Osteocyte (in vitro differentiated cells): ENCODE measurements around the gene ALS2CL. TPM values are rescaled to one million over a fixed set of nuclear protein-coding genes. Genes with fewer than 3 reads are reported as not detected.
"Not testable (repeated sequence)": the region's sequence is repeated elsewhere in the genome, so short reads cannot be mapped to it uniquely, and the experiment has no call there.

Source experiments
- DNase-seq: peaks from one replicate; pipeline ENCODE4 v3.0.0; 2021; ENCODE audit warnings: mixed read lengths; ENCODE audit not compliant: unreplicated experiment; ENCODE audit errors: extremely low spot score
- H3K27ac Mint-ChIP-seq: one replicate; pipeline ENCODE4 v1.8.0; 2021; ENCODE audit warnings: mild to moderate bottlenecking, mixed read lengths; ENCODE audit not compliant: unreplicated experiment
- H3K27me3 Mint-ChIP-seq: one replicate; pipeline ENCODE4 v1.8.0; 2021; ENCODE audit warnings: mixed read lengths; ENCODE audit not compliant: unreplicated experiment
- H3K36me3 Mint-ChIP-seq: one replicate; pipeline ENCODE4 v1.8.0; 2021; ENCODE audit warnings: mixed read lengths; ENCODE audit not compliant: unreplicated experiment
- H3K4me1 Mint-ChIP-seq: one replicate; pipeline ENCODE4 v1.8.0; 2021; ENCODE audit warnings: mixed read lengths; ENCODE audit not compliant: unreplicated experiment
- H3K4me3 Mint-ChIP-seq: one replicate; pipeline ENCODE4 v1.8.0; 2021; ENCODE audit warnings: mild to moderate bottlenecking, moderate library complexity, mixed read lengths; ENCODE audit not compliant: unreplicated experiment
- H3K9me3 Mint-ChIP-seq: one replicate; pipeline ENCODE4 v1.8.0; 2021; ENCODE audit warnings: mixed read lengths; ENCODE audit not compliant: unreplicated experiment
- CTCF ChIP-seq: fragments of 200-600 bp; sonication (generic); IDR thresholded peaks from 2 replicates; pipeline ENCODE4 v1.5.0; 2021; ENCODE audit warnings: antibody characterized with exemption, mild to moderate bottlenecking, moderate library complexity
- long read RNA-seq: library from polyadenylated mRNA; unstranded; transcript quantifications from one replicate; pipeline ENCODE4 v2.0.0, GENCODE V29; 2021
- total RNA-seq: library from RNA; stranded (reverse); gene quantifications from 2 replicates; pipeline ENCODE4 v1.2.1, GENCODE V29; 2021

Gene ALS2CL
- 0.99 and 1.4 TPM in 2 replicates for total RNA-seq
- long read RNA-seq: 0 reads

DNA sequence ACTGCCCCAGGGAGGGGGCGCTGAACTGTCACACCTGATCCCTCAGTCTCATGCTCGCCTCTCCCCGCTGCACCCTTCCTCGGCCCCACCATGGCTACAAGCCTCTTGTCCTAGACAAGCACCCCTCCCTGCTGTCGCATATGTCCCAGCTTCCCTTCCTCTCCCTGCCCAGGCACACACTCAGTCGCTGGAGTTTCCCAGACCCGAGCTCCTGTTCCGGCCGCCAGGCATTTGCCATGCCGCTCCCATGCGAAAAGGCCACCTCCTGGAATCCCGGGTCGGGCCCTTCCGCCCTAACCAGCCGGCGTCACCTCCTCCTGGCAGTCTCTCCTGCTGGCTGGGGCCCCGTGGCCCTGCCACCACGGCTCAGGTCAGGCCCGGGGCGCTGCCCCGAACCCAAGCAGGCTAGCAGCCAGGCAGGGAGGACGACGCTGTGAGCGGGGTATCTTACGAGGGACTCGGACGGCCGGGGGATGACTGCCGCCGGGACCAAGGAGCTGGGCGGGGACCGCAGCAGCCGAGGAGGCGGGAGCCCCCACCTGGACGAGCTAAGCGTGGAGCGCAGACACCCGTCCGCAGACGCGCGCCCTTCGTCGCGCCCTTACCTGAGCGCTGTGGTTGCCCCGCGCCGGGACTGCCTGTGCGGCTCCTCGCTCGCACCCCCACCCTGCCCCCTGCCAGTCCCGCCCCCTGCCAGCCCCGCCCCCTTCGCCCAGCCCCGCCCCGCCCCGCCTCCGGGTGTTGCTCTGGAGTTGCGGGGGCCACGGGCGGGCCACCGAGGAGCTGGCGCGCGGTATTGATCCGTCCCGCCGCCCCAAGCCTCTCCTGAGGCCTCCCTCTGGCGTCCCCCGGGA is at the start of gene ALS2CL:
TSS of gene ALS2CL (minus strand) at position 642 of the 854 bp plus-strand sequence. CDS start 4,239 bp downstream, outside the sequence.
- H3K27ac Mint-ChIP-seq: peak within 1 kb of the TSS; percentile 54
- H3K4me3 Mint-ChIP-seq: peak within 1 kb of the TSS; percentile 68
- peaks cover 21% of the 10 kb centered on the region for H3K4me1 Mint-ChIP-seq
- no peak for DNase-seq
- no peak for TF ChIP-seq CTCF
- no peaks in the 10 kb centered on the region for H3K27me3 Mint-ChIP-seq
- H3K36me3 Mint-ChIP-seq: no peaks in the 10 kb centered on the region
- no peaks in the 10 kb centered on the region for H3K9me3 Mint-ChIP-seq

DNA sequence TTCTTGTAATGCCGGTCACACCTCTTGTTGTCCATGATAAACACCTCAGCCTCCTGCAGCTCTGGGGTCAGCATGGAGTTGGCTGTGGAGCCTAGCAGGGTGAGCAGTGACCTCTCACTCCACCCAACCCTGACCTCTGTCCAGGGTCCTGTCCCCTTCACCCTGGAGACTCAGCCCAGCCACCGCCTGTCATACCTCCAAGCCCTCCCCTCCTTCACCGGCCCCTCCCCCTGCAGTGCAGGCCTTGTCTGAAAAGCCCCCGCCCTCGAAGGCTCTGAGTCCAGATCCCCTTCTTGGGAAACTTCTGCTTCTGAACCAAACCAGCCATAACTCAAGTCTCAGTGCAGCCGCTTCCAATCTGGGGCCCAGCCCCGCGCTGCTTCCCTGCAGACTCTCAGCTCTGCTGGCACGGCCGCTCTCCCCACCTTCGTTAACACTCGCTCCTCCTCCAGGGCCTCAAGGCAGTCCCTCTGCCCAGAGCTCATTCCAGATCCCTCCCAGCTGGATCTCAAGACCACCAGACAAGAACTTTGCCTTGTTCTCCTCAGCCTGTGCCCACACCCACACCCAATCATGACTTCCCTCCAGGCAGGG is 49.6 kb upstream of the ALS2CL start:
- no peak for DNase-seq
- Mint-ChIP-seq H3K27me3 (peaks cover 35% of the 10 kb centered on the region), H3K4me1 (no peaks in the 10 kb centered on the region), H3K27ac (no peak overlapping the region), H3K9me3 (no peaks in the 10 kb centered on the region), H3K36me3 (no peaks in the 10 kb centered on the region), H3K4me3 (no peak overlapping the region)
- no peak for TF ChIP-seq CTCF

DNA sequence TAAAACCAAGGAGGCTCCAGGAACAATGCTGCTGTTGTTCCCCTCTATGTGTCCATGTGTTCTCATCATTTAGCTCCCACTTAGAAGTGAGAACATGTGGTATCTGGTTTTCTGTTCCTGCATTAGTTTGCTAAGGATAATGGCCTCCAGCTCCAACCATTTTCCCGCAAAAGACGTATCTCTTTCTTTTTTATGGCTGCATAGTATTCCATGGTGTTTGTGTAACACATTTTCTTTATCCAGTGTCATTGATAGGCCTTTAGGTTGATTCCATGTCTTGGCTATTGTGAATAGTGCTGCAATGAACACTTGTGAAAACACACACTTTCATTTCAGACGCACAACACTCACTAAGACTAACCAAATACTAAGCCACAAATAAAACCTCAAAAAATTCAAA is 46.1 kb upstream of the ALS2CL start:
- peaks cover 36% of the 10 kb centered on the region for H3K27me3 Mint-ChIP-seq
- not testable (repeated sequence) for H3K4me1 Mint-ChIP-seq, H3K4me3 Mint-ChIP-seq, H3K27ac Mint-ChIP-seq, H3K36me3 Mint-ChIP-seq, DNase-seq, H3K9me3 Mint-ChIP-seq

DNA sequence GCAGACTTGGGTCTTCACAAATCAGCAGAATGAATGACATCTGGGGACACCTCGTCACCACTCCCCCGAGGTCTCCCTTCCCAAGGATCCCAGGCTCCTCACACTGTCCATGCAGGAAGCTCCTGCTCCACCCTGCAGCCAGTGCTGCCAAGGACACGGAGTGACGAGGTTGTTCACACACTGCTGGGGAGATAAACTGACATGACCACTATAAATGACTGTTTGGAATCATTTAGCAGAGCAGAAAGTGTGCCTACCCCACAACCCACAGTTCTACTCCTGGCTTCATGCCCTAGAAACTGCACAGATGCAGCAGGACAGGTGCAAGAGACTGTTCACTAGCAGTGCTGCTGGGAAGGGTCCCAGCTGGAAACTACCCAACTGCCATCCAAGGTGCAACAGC is 43.9 kb upstream of the ALS2CL start:
- H3K36me3 Mint-ChIP-seq: no peaks in the 10 kb centered on the region
- H3K9me3 Mint-ChIP-seq: no peaks in the 10 kb centered on the region
- DNase-seq: peak; percentile 63

More for the DNA sequence above, 43.9 kb upstream of the ALS2CL start:
- no peak overlapping the region for H3K27ac Mint-ChIP-seq
- peaks cover 44% of the 10 kb centered on the region for H3K27me3 Mint-ChIP-seq
- no peak overlapping the region for H3K4me3 Mint-ChIP-seq
- TF ChIP-seq CTCF: no peak
- H3K4me1 Mint-ChIP-seq: no peaks in the 10 kb centered on the region
